ENCODE data around the gene ALK.

DNA sequence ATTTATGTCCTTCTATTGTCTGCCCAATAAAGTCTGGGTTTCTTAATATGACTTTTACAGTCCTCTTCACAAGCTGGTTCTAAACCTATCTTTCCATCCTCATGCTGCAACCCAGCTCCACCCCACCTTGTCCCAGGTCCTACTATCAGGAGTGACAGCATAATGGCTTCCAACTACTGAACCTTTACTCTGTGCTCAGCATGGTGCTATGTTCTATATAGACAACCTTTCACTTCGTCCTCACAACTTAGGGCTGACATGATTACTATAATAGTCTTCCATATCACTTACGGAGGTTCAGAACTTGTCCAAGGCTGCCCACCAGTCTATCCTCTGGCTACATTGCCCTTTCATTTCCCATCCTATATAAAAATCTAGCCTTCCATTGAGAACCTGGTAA, 256.8 kb downstream of the ALK start:
- TF ChIP-seq, protein P1, sequence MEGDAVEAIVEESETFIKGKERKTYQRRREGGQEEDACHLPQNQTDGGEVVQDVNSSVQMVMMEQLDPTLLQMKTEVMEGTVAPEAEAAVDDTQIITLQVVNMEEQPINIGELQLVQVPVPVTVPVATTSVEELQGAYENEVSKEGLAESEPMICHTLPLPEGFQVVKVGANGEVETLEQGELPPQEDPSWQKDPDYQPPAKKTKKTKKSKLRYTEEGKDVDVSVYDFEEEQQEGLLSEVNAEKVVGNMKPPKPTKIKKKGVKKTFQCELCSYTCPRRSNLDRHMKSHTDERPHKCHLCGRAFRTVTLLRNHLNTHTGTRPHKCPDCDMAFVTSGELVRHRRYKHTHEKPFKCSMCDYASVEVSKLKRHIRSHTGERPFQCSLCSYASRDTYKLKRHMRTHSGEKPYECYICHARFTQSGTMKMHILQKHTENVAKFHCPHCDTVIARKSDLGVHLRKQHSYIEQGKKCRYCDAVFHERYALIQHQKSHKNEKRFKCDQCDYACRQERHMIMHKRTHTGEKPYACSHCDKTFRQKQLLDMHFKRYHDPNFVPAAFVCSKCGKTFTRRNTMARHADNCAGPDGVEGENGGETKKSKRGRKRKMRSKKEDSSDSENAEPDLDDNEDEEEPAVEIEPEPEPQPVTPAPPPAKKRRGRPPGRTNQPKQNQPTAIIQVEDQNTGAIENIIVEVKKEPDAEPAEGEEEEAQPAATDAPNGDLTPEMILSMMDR (IDR thresholded peaks at IDR 0.05; ENCODE audit: low read depth, low read length), result no peak
- TF ChIP-seq POLR2A (IDR thresholded peaks at IDR 0.05; ENCODE audit: extremely low read depth, insufficient read length), result no peak
- TF ChIP-seq, protein P2, sequence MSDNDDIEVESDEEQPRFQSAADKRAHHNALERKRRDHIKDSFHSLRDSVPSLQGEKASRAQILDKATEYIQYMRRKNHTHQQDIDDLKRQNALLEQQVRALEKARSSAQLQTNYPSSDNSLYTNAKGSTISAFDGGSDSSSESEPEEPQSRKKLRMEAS (IDR thresholded peaks at IDR 0.05; ENCODE audit: low read depth, low read length), result no peak

Data from NB4 (cell line).